PC-3 (cell line): ENCODE measurements around the gene P2RY4. TPM values are rescaled to one million over a fixed set of nuclear protein-coding genes. Genes with fewer than 3 reads are reported as not detected.

ENCODE experiments used
- ATAC-seq: fragments of 200-7000 bp; cut with Tn5 transposase; 2 replicates; pipeline ENCODE4 v1.9.1; 2020; ENCODE audit warnings: mild to moderate bottlenecking, moderate library complexity
- BruUV-seq: library from RNA; stranded (reverse); fragments of 400-500 nt; replicated peaks from 2 replicates; lab custom pipeline; 2021; lab: Mats Ljungman, UMichigan
- CTCF ChIA-PET: fragments of 300-600 bp; sonication (Branson Sonifier 250); formaldehyde crosslinking; loops from one replicate; lab custom pipeline; 2022; ENCODE audit warnings: antibody characterized with exemption; lab: Charles Lee
- POLR2A ChIA-PET: fragments of 300-600 bp; sonication (Branson Sonifier 250); formaldehyde crosslinking; loops from one replicate; lab custom pipeline; 2022; ENCODE audit warnings: antibody characterized with exemption; ENCODE audit not compliant: unreplicated experiment; lab: Charles Lee
- DNase-seq: peaks from one replicate; pipeline ENCODE4 v3.0.0-alpha.2; 2015
- H2AFZ ChIP-seq: fragments of 300-600 bp; sonication (generic); 2 replicates; pipeline ENCODE4 v1.6.0; 2016; ENCODE audit warnings: antibody characterized with exemption, low read length
- H3F3A ChIP-seq: fragments of 300-600 bp; sonication (generic); one replicate; pipeline ENCODE4 v1.6.0; 2017; ENCODE audit warnings: antibody characterized with exemption, low read length, control low read depth, mild to moderate bottlenecking; ENCODE audit not compliant: unreplicated experiment
- H3K27ac ChIP-seq: fragments of 300-600 bp; sonication (generic); 2 replicates; pipeline ENCODE4 v1.5.1; 2016; ENCODE audit warnings: mild to moderate bottlenecking, low read length
- H3K27me3 ChIP-seq: fragments of 300-600 bp; sonication (generic); 2 replicates; pipeline ENCODE4 v1.6.1; 2016; ENCODE audit warnings: low read length, mixed read lengths
- H3K36me3 ChIP-seq: fragments of 300-600 bp; sonication (generic); 2 replicates; pipeline ENCODE4 v1.6.1; 2016; ENCODE audit warnings: low read depth, mixed run types, low read length, mixed read lengths
- H3K4me1 ChIP-seq: fragments of 300-600 bp; sonication (generic); 2 replicates; pipeline ENCODE4 v1.5.1; 2016; ENCODE audit warnings: low read length; ENCODE audit not compliant: insufficient read depth
- H3K4me2 ChIP-seq: fragments of 300-600 bp; sonication (generic); 2 replicates; pipeline ENCODE4 v1.6.0; 2016; ENCODE audit warnings: low read length
- H3K4me3 ChIP-seq: fragments of 300-600 bp; sonication (generic); 2 replicates; pipeline ENCODE4 v1.5.1; 2016; ENCODE audit warnings: mild to moderate bottlenecking, low read length, mixed read lengths
- H3K79me2 ChIP-seq: fragments of 300-600 bp; sonication (generic); 2 replicates; pipeline ENCODE4 v1.6.1; 2017; ENCODE audit warnings: low read length, mixed read lengths
- H3K9ac ChIP-seq: fragments of 300-600 bp; sonication (generic); 2 replicates; pipeline ENCODE4 v1.6.0; 2016; ENCODE audit warnings: mild to moderate bottlenecking, low read length
- H3K9me2 ChIP-seq: fragments of 300-600 bp; sonication (generic); replicated peaks from 2 replicates; pipeline ENCODE4 v1.6.1; 2016; ENCODE audit warnings: mixed run types, low read length, mixed read lengths
- H3K9me3 ChIP-seq: fragments of 300-600 bp; sonication (generic); 2 replicates; pipeline ENCODE4 v1.6.1; 2016; ENCODE audit warnings: low read length, mixed read lengths
- H4K20me1 ChIP-seq: fragments of 300-600 bp; sonication (generic); 2 replicates; pipeline ENCODE4 v1.6.1; 2016; ENCODE audit warnings: low read length, mixed read lengths
- CTCF ChIP-seq: fragments of 300-600 bp; sonication (generic); conservative IDR thresholded peaks from 2 replicates; pipeline ENCODE4 v1.5.1; 2017; ENCODE audit warnings: antibody characterized with exemption, low read depth, mild to moderate bottlenecking, low read length
- EZH2 ChIP-seq: fragments of 300-600 bp; sonication (generic); IDR thresholded peaks from one replicate; pipeline ENCODE4 v1.6.1; 2017; ENCODE audit warnings: antibody characterized with exemption, mild to moderate bottlenecking, low read length; ENCODE audit not compliant: unreplicated experiment
- EZH2phosphoT487 ChIP-seq: fragments of 300-600 bp; sonication (generic); IDR thresholded peaks from 2 replicates; pipeline ENCODE4 v1.6.1; 2018; ENCODE audit warnings: mild to moderate bottlenecking, antibody characterized with exemption, low read length, borderline replicate concordance
- intact Hi-C: fragments of 100-400 bp; cut with micrococcal nuclease; formaldehyde crosslinking; loops from 2 replicates; pipeline ENCODE4 v1.9.0; 2023
- total RNA-seq: library from RNA; depleted of rRNA; stranded (reverse); fragments of >200 nt; gene quantifications from 2 replicates; pipeline ENCODE4 v1.2.3, GENCODE V29; 2014

The P2RY4 gene
- total RNA-seq, 1 experiment from 2014 or later: 0.62 TPM

- H3F3A ChIP-seq: no peaks in the 10 kb centered on the region
- no peak overlapping the region for H3K4me2 ChIP-seq
- no peak overlapping the region for H2AFZ ChIP-seq
- no peaks in the 10 kb centered on the region for H3K79me2 ChIP-seq
- no peak for TF ChIP-seq CTCF
- no peak overlapping the region for H3K27ac ChIP-seq
- ChIA-PET POLR2A (no interaction called here), CTCF (no interaction called here)
- H3K9ac ChIP-seq: no peak overlapping the region
- H3K4me1 ChIP-seq: peaks cover 6% of the 10 kb centered on the region
- intact Hi-C loops: no loop called here
- no peak overlapping the region for H3K4me3 ChIP-seq
- H3K36me3 ChIP-seq: no peaks in the 10 kb centered on the region
- ATAC-seq (no peak), DNase-seq (no peak)
- H3K9me2 ChIP-seq: no peaks in the 10 kb centered on the region
- no peaks in the 10 kb centered on the region for H4K20me1 ChIP-seq
- no TSS peak for BruUV-seq
- H3K27me3 ChIP-seq: no peaks in the 10 kb centered on the region
- H3K9me3 ChIP-seq: no peaks in the 10 kb centered on the region
Measured at GRCh38 chrX:70241501-70241900, 18.5 kb downstream of the P2RY4 start.

GRCh38 chrX:70240751-70241150 is 19.3 kb downstream of the P2RY4 start:
- intact Hi-C loops: no loop called here
- Histone ChIP-seq H3K9ac (no peak overlapping the region), H3F3A (no peaks in the 10 kb centered on the region), H3K79me2 (no peaks in the 10 kb centered on the region), H3K4me1 (peaks cover 6% of the 10 kb centered on the region), H3K27me3 (no peaks in the 10 kb centered on the region), H3K27ac (no peak overlapping the region), H3K9me2 (no peaks in the 10 kb centered on the region), H4K20me1 (no peaks in the 10 kb centered on the region), H2AFZ (no peak overlapping the region), H3K4me2 (no peak overlapping the region), H3K36me3 (no peaks in the 10 kb centered on the region), H3K4me3 (no peak overlapping the region), H3K9me3 (no peaks in the 10 kb centered on the region)
- CTCF ChIA-PET: no interaction called here
- DNase-seq (no peak), ATAC-seq (no peak)
- POLR2A ChIA-PET: no interaction called here
- TF ChIP-seq EZH2phosphoT487 (no peak), EZH2 (no peak), CTCF (no peak)
- no TSS peak for BruUV-seq

GRCh38 chrX:70234355-70234754 is 25.6 kb downstream of the P2RY4 start, which contains the start of gene AWAT1:
AWAT1 (plus strand) TSS chrX:70234655; CDS start chrX:70234696, 41 bp downstream.
- no peaks in the 10 kb centered on the region for H3K9me2 ChIP-seq
- no TSS peak for BruUV-seq
- H2AFZ ChIP-seq: no peak within 1 kb of the TSS
- ATAC-seq (no peak), DNase-seq (peak; percentile 20)
- H3F3A ChIP-seq: no peaks in the 10 kb centered on the region
- H3K27me3 ChIP-seq: no peaks in the 10 kb centered on the region
- H3K4me2 ChIP-seq: no peak within 1 kb of the TSS
- no peak within 1 kb of the TSS for H3K4me3 ChIP-seq
- H3K27ac ChIP-seq: no peak within 1 kb of the TSS
- CTCF ChIA-PET: no interaction called here
- intact Hi-C loops: no loop called here
- H3K79me2 ChIP-seq: no peaks in the 10 kb centered on the region
- no peaks in the 10 kb centered on the region for H3K9me3 ChIP-seq
- peaks cover 6% of the 10 kb centered on the region for H3K4me1 ChIP-seq
- TF ChIP-seq EZH2: no peak
- TF ChIP-seq EZH2phosphoT487: no peak
- no peak for TF ChIP-seq CTCF
- H4K20me1 ChIP-seq: no peaks in the 10 kb centered on the region
- no peaks in the 10 kb centered on the region for H3K36me3 ChIP-seq
- H3K9ac ChIP-seq: no peak within 1 kb of the TSS
- POLR2A ChIA-PET: no interaction called here
